IPS-18a (cell line): ENCODE results near the gene PRUNE2.

Experiments
- H3K27ac ChIP-seq: one replicate; pipeline ENCODE4 v1.5.1; 2013; ENCODE audit warnings: low read length
- H3K27me3 ChIP-seq: one replicate; pipeline ENCODE4 v1.6.1; 2013; ENCODE audit warnings: mild to moderate bottlenecking, low read length; ENCODE audit not compliant: control insufficient read depth, insufficient read depth
- H3K36me3 ChIP-seq: one replicate; pipeline ENCODE4 v1.6.1; 2013; ENCODE audit warnings: low read depth, low read length; ENCODE audit not compliant: control insufficient read depth
- H3K4me1 ChIP-seq: one replicate; pipeline ENCODE4 v1.6.1; 2013; ENCODE audit warnings: low read depth, low read length; ENCODE audit not compliant: control insufficient read depth
- H3K4me3 ChIP-seq: one replicate; pipeline ENCODE4 v1.5.1; 2013; ENCODE audit warnings: low read length
- H3K9ac ChIP-seq: one replicate; pipeline ENCODE4 v1.6.1; 2013; ENCODE audit warnings: mild to moderate bottlenecking, low read length, moderate library complexity
- H3K9me3 ChIP-seq: one replicate; pipeline ENCODE4 v1.6.1; 2013; ENCODE audit warnings: low read depth, low read length; ENCODE audit not compliant: control insufficient read depth

PRUNE2 gene

GRCh38 chr9:76613974-76614373 is 291.9 kb downstream of the PRUNE2 start:
- no peak overlapping the region for H3K27ac ChIP-seq
- H3K27me3 ChIP-seq, result no peaks in the 10 kb centered on the region
- no peaks in the 10 kb centered on the region for H3K9me3 ChIP-seq
- no peaks in the 10 kb centered on the region for H3K36me3 ChIP-seq
- no peak overlapping the region for H3K9ac ChIP-seq
- H3K4me1 ChIP-seq, result no peaks in the 10 kb centered on the region
- H3K4me3 ChIP-seq, result no peak overlapping the region

GRCh38 chr9:76613150-76613781 is 292.6 kb downstream of the PRUNE2 start:
- no peak overlapping the region for H3K9ac ChIP-seq
- H3K9me3 ChIP-seq, result no peaks in the 10 kb centered on the region
- H3K27ac ChIP-seq, result no peak overlapping the region
- no peak overlapping the region for H3K4me3 ChIP-seq
- no peaks in the 10 kb centered on the region for H3K4me1 ChIP-seq
- no peaks in the 10 kb centered on the region for H3K27me3 ChIP-seq
- no peaks in the 10 kb centered on the region for H3K36me3 ChIP-seq

GRCh38 chr9:76610011-76610352 is 295.9 kb downstream of the PRUNE2 start:
- Histone ChIP-seq H3K4me3 (no peak overlapping the region), H3K9ac (no peak overlapping the region), H3K27me3 (no peaks in the 10 kb centered on the region), H3K36me3 (no peaks in the 10 kb centered on the region), H3K27ac (no peak overlapping the region), H3K9me3 (no peaks in the 10 kb centered on the region), H3K4me1 (no peaks in the 10 kb centered on the region)

- Histone ChIP-seq H3K27ac (no peak overlapping the region), H3K4me1 (no peaks in the 10 kb centered on the region), H3K27me3 (no peaks in the 10 kb centered on the region), H3K36me3 (no peaks in the 10 kb centered on the region), H3K9me3 (no peaks in the 10 kb centered on the region), H3K9ac (no peak overlapping the region), H3K4me3 (no peak overlapping the region)
Observed at GRCh38 chr9:76609285-76610010, 296.5 kb downstream of the PRUNE2 start.

- Histone ChIP-seq H3K4me3 (no peak overlapping the region), H3K27me3 (no peaks in the 10 kb centered on the region)
Observed at GRCh38 chr9:76608575-76609273, 297.2 kb downstream of the PRUNE2 start.

GRCh38 chr9:76607730-76608436 is 298.0 kb downstream of the PRUNE2 start:
- H3K4me3 ChIP-seq, result no peak overlapping the region
- no peak overlapping the region for H3K27ac ChIP-seq
- no peak overlapping the region for H3K9ac ChIP-seq
- H3K4me1 ChIP-seq, result no peaks in the 10 kb centered on the region
- H3K9me3 ChIP-seq, result no peaks in the 10 kb centered on the region
- H3K27me3 ChIP-seq, result no peaks in the 10 kb centered on the region
- no peaks in the 10 kb centered on the region for H3K36me3 ChIP-seq

More at GRCh38 chr9:76608575-76609273, 297.2 kb downstream of the PRUNE2 start:
- Histone ChIP-seq H3K4me1 (no peaks in the 10 kb centered on the region), H3K27ac (no peak overlapping the region), H3K9ac (no peak overlapping the region), H3K9me3 (no peaks in the 10 kb centered on the region), H3K36me3 (no peaks in the 10 kb centered on the region)

- Histone ChIP-seq H3K27me3 (no peaks in the 10 kb centered on the region), H3K9ac (no peak overlapping the region), H3K9me3 (no peaks in the 10 kb centered on the region), H3K4me1 (no peaks in the 10 kb centered on the region), H3K4me3 (no peak overlapping the region), H3K27ac (no peak overlapping the region), H3K36me3 (no peaks in the 10 kb centered on the region)
Observed at GRCh38 chr9:76605321-76605900, 300.5 kb downstream of the PRUNE2 start.

- H3K4me3 ChIP-seq, result no peak overlapping the region
- H3K27ac ChIP-seq, result no peak overlapping the region
- H3K27me3 ChIP-seq, result no peaks in the 10 kb centered on the region
- H3K36me3 ChIP-seq, result no peaks in the 10 kb centered on the region
- H3K4me1 ChIP-seq, result no peaks in the 10 kb centered on the region
- no peak overlapping the region for H3K9ac ChIP-seq
- no peaks in the 10 kb centered on the region for H3K9me3 ChIP-seq
Observed at GRCh38 chr9:76603931-76604570, 301.9 kb downstream of the PRUNE2 start.

GRCh38 chr9:76603448-76603895 is 302.4 kb downstream of the PRUNE2 start:
- H3K27ac ChIP-seq, result no peak overlapping the region
- no peak overlapping the region for H3K4me3 ChIP-seq
- no peaks in the 10 kb centered on the region for H3K36me3 ChIP-seq
- no peaks in the 10 kb centered on the region for H3K4me1 ChIP-seq
- no peak overlapping the region for H3K9ac ChIP-seq
- no peaks in the 10 kb centered on the region for H3K9me3 ChIP-seq
- H3K27me3 ChIP-seq, result no peaks in the 10 kb centered on the region

GRCh38 chr9:76602199-76602598 is 303.7 kb downstream of the PRUNE2 start:
- no peak overlapping the region for H3K4me3 ChIP-seq
- H3K27ac ChIP-seq, result no peak overlapping the region
- no peak overlapping the region for H3K9ac ChIP-seq
- H3K9me3 ChIP-seq, result no peaks in the 10 kb centered on the region
- H3K36me3 ChIP-seq, result no peaks in the 10 kb centered on the region
- H3K4me1 ChIP-seq, result no peaks in the 10 kb centered on the region
- H3K27me3 ChIP-seq, result no peaks in the 10 kb centered on the region
